ENCODE data around the gene MRPL57.

DNA sequence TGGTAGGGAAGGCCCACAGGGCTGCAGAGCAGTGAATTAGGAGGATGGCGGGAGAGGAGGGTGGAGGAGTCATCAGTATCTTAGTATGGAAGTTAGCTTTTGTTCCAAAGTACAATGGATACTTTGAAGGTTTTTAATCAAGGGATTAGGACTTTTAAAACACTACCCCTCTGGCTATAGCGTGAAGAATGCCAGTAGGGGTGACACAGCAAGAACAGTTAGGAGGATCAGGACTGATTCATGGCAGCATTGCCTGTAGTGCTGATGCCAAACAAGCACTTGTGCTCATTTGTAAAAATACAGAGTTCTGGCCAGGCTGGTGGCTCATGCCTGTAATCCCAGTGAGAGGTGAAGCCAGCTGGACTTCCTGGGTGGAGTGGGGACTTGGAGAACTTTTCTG, 46.3 kb upstream of the MRPL57 start:
- TF ChIP-seq, protein P1, sequence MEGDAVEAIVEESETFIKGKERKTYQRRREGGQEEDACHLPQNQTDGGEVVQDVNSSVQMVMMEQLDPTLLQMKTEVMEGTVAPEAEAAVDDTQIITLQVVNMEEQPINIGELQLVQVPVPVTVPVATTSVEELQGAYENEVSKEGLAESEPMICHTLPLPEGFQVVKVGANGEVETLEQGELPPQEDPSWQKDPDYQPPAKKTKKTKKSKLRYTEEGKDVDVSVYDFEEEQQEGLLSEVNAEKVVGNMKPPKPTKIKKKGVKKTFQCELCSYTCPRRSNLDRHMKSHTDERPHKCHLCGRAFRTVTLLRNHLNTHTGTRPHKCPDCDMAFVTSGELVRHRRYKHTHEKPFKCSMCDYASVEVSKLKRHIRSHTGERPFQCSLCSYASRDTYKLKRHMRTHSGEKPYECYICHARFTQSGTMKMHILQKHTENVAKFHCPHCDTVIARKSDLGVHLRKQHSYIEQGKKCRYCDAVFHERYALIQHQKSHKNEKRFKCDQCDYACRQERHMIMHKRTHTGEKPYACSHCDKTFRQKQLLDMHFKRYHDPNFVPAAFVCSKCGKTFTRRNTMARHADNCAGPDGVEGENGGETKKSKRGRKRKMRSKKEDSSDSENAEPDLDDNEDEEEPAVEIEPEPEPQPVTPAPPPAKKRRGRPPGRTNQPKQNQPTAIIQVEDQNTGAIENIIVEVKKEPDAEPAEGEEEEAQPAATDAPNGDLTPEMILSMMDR (IDR thresholded peaks at IDR 0.05; ENCODE audit: borderline replicate concordance, extremely low read depth, low read length, poor library complexity, severe bottlenecking), result no peak
- TF ChIP-seq EZH2 (IDR thresholded peaks at IDR 0.05; ENCODE audit: borderline replicate concordance, low read depth, low read length, severe bottlenecking), result no peak

Measured in DND-41 (cell line).